Globus pallidus (tissue), 1 donor: Measurements from ENCODE around the gene PRAF2.

ENCODE experiments used
- DNase-seq: peaks from one replicate; pipeline ENCODE4 v3.0.0-alpha.2; 2015; ENCODE audit warnings: low spot score

The PRAF2 gene

GRCh38 chrX:49042581-49043219 is 31.1 kb downstream of the PRAF2 start:
- DNase-seq, result peak; percentile 5

DNA sequence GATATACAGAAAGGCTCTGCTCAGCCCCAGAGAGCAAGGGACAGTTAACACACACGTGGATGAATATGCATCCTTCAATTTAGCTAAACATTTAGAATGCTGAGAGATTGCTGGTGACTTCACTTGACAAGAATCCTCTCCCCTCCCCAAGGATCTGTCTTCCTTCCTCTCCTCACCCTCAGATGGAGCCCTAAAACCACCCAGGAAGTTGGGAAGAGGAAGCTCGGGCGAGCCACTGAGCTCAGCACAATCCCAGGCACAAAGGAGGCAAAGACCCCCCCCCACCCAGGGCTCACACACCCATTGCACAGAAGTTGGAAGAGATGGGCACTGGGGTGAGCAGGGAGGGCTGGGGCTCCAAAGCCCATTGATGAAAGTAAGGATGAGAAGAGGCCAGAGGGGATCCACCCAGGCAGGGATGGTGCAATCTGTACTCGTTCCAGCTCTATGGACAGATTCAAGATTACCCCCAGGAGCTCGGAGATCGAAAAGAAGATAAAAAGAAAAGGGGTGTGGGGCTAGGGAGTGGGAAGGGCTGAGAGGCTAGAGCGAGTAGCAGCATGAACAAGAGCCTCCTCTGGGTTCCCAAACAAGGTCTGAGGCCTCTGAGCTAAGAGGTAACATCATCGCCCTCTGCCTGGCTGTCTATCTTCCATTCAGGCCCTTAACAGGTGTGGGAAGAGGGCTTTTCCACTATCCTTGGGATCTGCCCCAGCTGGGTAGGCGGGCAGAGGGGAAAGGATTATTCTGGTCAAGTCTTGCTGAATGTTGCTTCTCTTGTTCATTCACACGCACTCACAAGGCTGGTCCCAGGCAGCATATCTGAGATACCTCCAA is 31.8 kb downstream of the PRAF2 start:
- peak; percentile 9 for DNase-seq

GRCh38 chrX:49040376-49040955 is 33.3 kb downstream of the PRAF2 start:
- no peak for DNase-seq

GRCh38 chrX:49039598-49040375 is 34.0 kb downstream of the PRAF2 start:
- DNase-seq, result peak; percentile 50

- no peak for DNase-seq
Observed at GRCh38 chrX:49037883-49038475, 35.8 kb downstream of the PRAF2 start.

- DNase-seq, result no peak
Observed at GRCh38 chrX:49030283-49030682, 43.5 kb downstream of the PRAF2 start.

DNA sequence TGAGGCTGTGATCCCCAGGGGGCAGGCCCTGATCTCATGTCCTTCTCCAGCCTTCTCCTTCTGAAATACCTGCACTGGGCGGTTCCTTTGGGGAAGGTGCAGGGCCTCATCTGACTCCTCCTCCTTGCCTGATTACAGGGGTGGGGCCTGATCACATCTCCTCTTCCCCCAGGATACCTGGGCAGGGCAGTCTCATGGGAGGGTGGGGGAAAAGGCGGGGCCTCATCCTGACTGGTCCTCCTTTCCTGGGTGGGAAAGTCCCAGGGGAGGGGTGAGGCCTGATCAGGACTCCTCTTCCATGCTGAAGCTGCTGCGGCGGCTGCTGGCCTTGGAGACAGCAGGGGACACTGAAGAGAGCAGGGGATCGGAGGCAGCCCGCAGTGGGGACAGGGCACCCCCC is 43.9 kb downstream of the PRAF2 start:
- no peak for DNase-seq
